HG03135 (cell line): ENCODE data around the gene WDFY4.

ENCODE experiments used
- ATAC-seq: cut with Tn5 transposase; IDR thresholded peaks from one replicate; pipeline ENCODE4 v1.9.1; 2021; ENCODE audit warnings: mild to moderate bottlenecking, moderate library complexity; ENCODE audit not compliant: unreplicated experiment

WDFY4 gene

GRCh38 chr10:48842231-48842630 lies 157.6 kb downstream of the WDFY4 start:
- no peak for ATAC-seq

GRCh38 chr10:48843198-48843597 lies 158.5 kb downstream of the WDFY4 start:
- no peak for ATAC-seq

- no peak for ATAC-seq
Observed at GRCh38 chr10:48844616-48845015, 159.9 kb downstream of the WDFY4 start.

GRCh38 chr10:48845512-48845911 lies 160.8 kb downstream of the WDFY4 start:
- no peak for ATAC-seq

- no peak for ATAC-seq
Observed at GRCh38 chr10:48847691-48848090, 163.0 kb downstream of the WDFY4 start.

GRCh38 chr10:48856855-48857254 lies 172.2 kb downstream of the WDFY4 start:
- ATAC-seq, result no peak

- ATAC-seq, result no peak
Observed at GRCh38 chr10:48872234-48872633, 187.6 kb downstream of the WDFY4 start.

GRCh38 chr10:48878091-48878490 lies 193.4 kb downstream of the WDFY4 start:
- no peak for ATAC-seq

- no peak for ATAC-seq
Observed at GRCh38 chr10:48879451-48879850, 194.8 kb downstream of the WDFY4 start.

GRCh38 chr10:48880016-48880705 lies 195.5 kb downstream of the WDFY4 start:
- no peak for ATAC-seq

GRCh38 chr10:48881937-48882336 lies 197.3 kb downstream of the WDFY4 start:
- ATAC-seq, result no peak

GRCh38 chr10:48882881-48883280 lies 198.2 kb downstream of the WDFY4 start:
- ATAC-seq, result no peak

GRCh38 chr10:48883701-48884100 lies 199.0 kb downstream of the WDFY4 start:
- no peak for ATAC-seq

GRCh38 chr10:48884179-48885045 lies 199.7 kb downstream of the WDFY4 start:
- ATAC-seq, result no peak

GRCh38 chr10:48885376-48885775 lies 200.7 kb downstream of the WDFY4 start:
- ATAC-seq, result no peak

- ATAC-seq, result no peak
Observed at GRCh38 chr10:48887982-48888381, 203.3 kb downstream of the WDFY4 start.

- no peak for ATAC-seq
Observed at GRCh38 chr10:48890888-48891850, 206.5 kb downstream of the WDFY4 start.

GRCh38 chr10:48894911-48895802 lies 210.5 kb downstream of the WDFY4 start:
- no peak for ATAC-seq

- no peak for ATAC-seq
Observed at GRCh38 chr10:48895803-48896195, 211.1 kb downstream of the WDFY4 start.
